Loucy (cell line): ENCODE measurements around the gene PPP3CA.

Experiments used
- H2AFZ ChIP-seq: fragments of 200-600 bp; sonication (generic); 2 replicates; pipeline ENCODE4 v1.6.0; 2016; ENCODE audit warnings: antibody characterized with exemption, mild to moderate bottlenecking, low read length, moderate library complexity
- H3F3A ChIP-seq: fragments of 200-600 bp; 2 replicates; pipeline ENCODE4 v1.6.0; 2016; ENCODE audit warnings: antibody characterized with exemption, low read depth, mild to moderate bottlenecking
- H3K27me3 ChIP-seq: fragments of 200-600 bp; sonication (generic); 2 replicates; pipeline ENCODE4 v1.6.1; 2014; ENCODE audit warnings: low read length, mild to moderate bottlenecking; ENCODE audit not compliant: insufficient read depth, poor library complexity, severe bottlenecking
- H3K36me3 ChIP-seq: fragments of 200-600 bp; sonication (generic); 2 replicates; pipeline ENCODE4 v1.6.1; 2016; ENCODE audit warnings: low read length; ENCODE audit not compliant: insufficient read depth
- H3K4me1 ChIP-seq: fragments of 200-600 bp; sonication (generic); 2 replicates; pipeline ENCODE4 v1.5.1; 2014; ENCODE audit warnings: low read length, mild to moderate bottlenecking; ENCODE audit not compliant: insufficient read depth, poor library complexity, severe bottlenecking
- H3K4me2 ChIP-seq: fragments of 200-600 bp; sonication (generic); 2 replicates; pipeline ENCODE4 v1.6.0; 2014; ENCODE audit warnings: antibody characterized with exemption, low read length, low read depth, mild to moderate bottlenecking; ENCODE audit not compliant: poor library complexity, severe bottlenecking
- H3K4me3 ChIP-seq: fragments of 200-600 bp; sonication (generic); 2 replicates; pipeline ENCODE4 v1.5.1; 2014; ENCODE audit warnings: low read length, mild to moderate bottlenecking, mixed read lengths; ENCODE audit not compliant: poor library complexity, severe bottlenecking
- H3K79me2 ChIP-seq: fragments of 200-600 bp; sonication (generic); 2 replicates; pipeline ENCODE4 v1.6.1; 2014; ENCODE audit warnings: low read length; ENCODE audit not compliant: insufficient read depth
- H3K9ac ChIP-seq: fragments of 200-600 bp; sonication (generic); 2 replicates; pipeline ENCODE4 v1.6.0; 2014; ENCODE audit warnings: mild to moderate bottlenecking, low read depth, low read length, moderate library complexity; ENCODE audit not compliant: poor library complexity, severe bottlenecking
- H3K9me2 ChIP-seq: fragments of 200-600 bp; sonication (generic); replicated peaks from 2 replicates; pipeline ENCODE4 v1.6.1; 2016; ENCODE audit warnings: low read depth, low read length, mixed read lengths
- H3K9me3 ChIP-seq: fragments of 200-600 bp; sonication (generic); 2 replicates; pipeline ENCODE4 v1.6.1; 2014; ENCODE audit warnings: mild to moderate bottlenecking, antibody characterized with exemption, low read length, low read depth; ENCODE audit not compliant: insufficient read depth
- H4K20me1 ChIP-seq: fragments of 200-600 bp; sonication (generic); 2 replicates; pipeline ENCODE4 v1.6.0; 2014; ENCODE audit warnings: antibody characterized with exemption, low read length, mild to moderate bottlenecking; ENCODE audit not compliant: insufficient read depth, poor library complexity, severe bottlenecking
- CTCF ChIP-seq: fragments of 200-600 bp; sonication (generic); conservative IDR thresholded peaks from 2 replicates; pipeline ENCODE4 v1.5.1; 2014; ENCODE audit warnings: mild to moderate bottlenecking, antibody characterized with exemption, low read length
- EZH2phosphoT487 ChIP-seq: fragments of 200-600 bp; IDR thresholded peaks from 2 replicates; pipeline ENCODE4 v1.6.1; 2018; ENCODE audit warnings: antibody characterized with exemption, mild to moderate bottlenecking, moderate library complexity, borderline replicate concordance

PPP3CA gene

GRCh38 chr4:101178731-101179130 lies 168.6 kb downstream of the PPP3CA start:
- Histone ChIP-seq H3K27me3 (no peaks in the 10 kb centered on the region), H3K79me2 (no peaks in the 10 kb centered on the region), H3K9me2 (no peaks in the 10 kb centered on the region), H3K4me3 (no peak overlapping the region), H3K4me2 (no peak overlapping the region), H3K4me1 (no peaks in the 10 kb centered on the region), H2AFZ (no peak overlapping the region), H3K9ac (no peak overlapping the region), H3K9me3 (no peaks in the 10 kb centered on the region), H3K36me3 (peaks cover 11% of the 10 kb centered on the region; the same call in 1 of the 2 replicates), H3F3A (no peaks in the 10 kb centered on the region), H4K20me1 (no peaks in the 10 kb centered on the region)
- TF ChIP-seq EZH2phosphoT487 (no peak), CTCF (no peak)

- no peak overlapping the region for H3K9ac ChIP-seq
- no peaks in the 10 kb centered on the region for H3K27me3 ChIP-seq
- H3K79me2 ChIP-seq, result no peaks in the 10 kb centered on the region
- TF ChIP-seq CTCF (no peak), EZH2phosphoT487 (no peak)
- no peaks in the 10 kb centered on the region for H3K36me3 ChIP-seq
- H2AFZ ChIP-seq, result no peak overlapping the region
- no peaks in the 10 kb centered on the region for H4K20me1 ChIP-seq
- no peaks in the 10 kb centered on the region for H3K9me2 ChIP-seq
- no peak overlapping the region for H3K4me3 ChIP-seq
- no peak overlapping the region for H3K4me2 ChIP-seq
- no peaks in the 10 kb centered on the region for H3K9me3 ChIP-seq
- no peaks in the 10 kb centered on the region for H3F3A ChIP-seq
- no peaks in the 10 kb centered on the region for H3K4me1 ChIP-seq
Observed at GRCh38 chr4:101177154-101177553, 170.2 kb downstream of the PPP3CA start.

GRCh38 chr4:101175896-101176676 lies 171.2 kb downstream of the PPP3CA start:
- H3K4me1 ChIP-seq, result no peaks in the 10 kb centered on the region
- H3K27me3 ChIP-seq, result no peaks in the 10 kb centered on the region
- no peak overlapping the region for H3K4me3 ChIP-seq
- no peaks in the 10 kb centered on the region for H3K36me3 ChIP-seq
- H4K20me1 ChIP-seq, result no peaks in the 10 kb centered on the region
- no peaks in the 10 kb centered on the region for H3K9me2 ChIP-seq
- H3K9me3 ChIP-seq, result no peaks in the 10 kb centered on the region
- H2AFZ ChIP-seq, result no peak overlapping the region
- H3F3A ChIP-seq, result no peaks in the 10 kb centered on the region
- H3K9ac ChIP-seq, result no peak overlapping the region
- H3K4me2 ChIP-seq, result no peak overlapping the region
- no peaks in the 10 kb centered on the region for H3K79me2 ChIP-seq
- no peak for TF ChIP-seq EZH2phosphoT487
- no peak for TF ChIP-seq CTCF
